ENCODE results near the gene NCR3LG1. TPM values are rescaled to one million over a fixed set of nuclear protein-coding genes. Genes with fewer than 3 reads are reported as not detected.

Gene NCR3LG1
- total and polyA plus RNA-seq, 2 of the 8 experiments (the other 6 are each of a cell fraction or from before 2014, with no cell fraction given): 0.68 to 1.9 TPM

DNA sequence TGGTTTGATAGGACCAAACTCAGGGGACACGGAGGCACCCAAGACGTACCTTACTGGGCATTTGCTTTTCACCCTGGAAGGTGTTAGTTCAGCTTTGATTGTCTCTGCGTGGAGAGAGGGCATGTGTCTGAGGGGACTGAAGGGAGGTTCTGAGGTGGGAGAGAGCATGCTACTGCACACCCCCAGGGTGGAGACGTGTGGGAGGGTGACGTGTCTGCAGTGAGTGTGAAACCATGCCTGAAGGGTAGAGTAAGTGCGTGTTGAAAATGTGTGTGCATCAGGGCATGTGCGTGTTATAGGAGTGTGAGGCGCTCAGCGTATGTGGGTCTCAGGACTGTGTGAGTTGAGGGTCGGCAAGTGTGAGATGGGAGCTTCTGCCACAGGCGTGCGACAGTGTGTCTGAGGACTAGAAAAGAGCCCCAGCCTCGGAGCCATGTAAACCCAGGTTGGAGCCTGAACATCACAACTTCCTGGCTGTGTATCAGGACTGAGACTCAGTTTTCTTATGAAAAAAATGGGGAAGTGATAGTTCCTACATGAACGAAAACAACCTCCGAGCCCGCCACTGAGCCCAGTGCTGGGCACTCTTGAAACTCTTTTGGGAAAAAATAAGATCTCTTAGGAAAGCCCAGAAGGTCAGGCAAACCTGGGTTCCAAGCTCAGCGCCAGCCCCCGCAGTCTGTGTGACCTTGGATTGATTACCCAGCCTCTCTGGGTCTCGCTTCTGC, 48.6 kb downstream of the NCR3LG1 start:
- no peak overlapping the region for H3K27ac ChIP-seq (ENCODE audit: low read depth, low read length)
- DNase-seq (ENCODE audit: low read depth in 1 of 2, low spot score in 2 of 2) (no peak), FAIRE-seq (no peak)
- peak overlapping the region; percentile 45; the same call in 1 of the 2 replicates for H4K8ac ChIP-seq (ENCODE audit: extremely low read depth, insufficient read depth, low read length)
- H3K36me3 ChIP-seq (ENCODE audit: control insufficient read depth in 2 of 4, insufficient read depth in 4 of 4, low read length in 3 of 4): no peaks in the 10 kb centered on the region
- 87% methylated on average over 18 of the region's 19 CpGs; no CpG with 5 or more reads in 1 of the 2 experiments for WGBS, 2 experiments (ENCODE audit: extremely low coverage in 1 of 2, insufficient coverage in 1 of 2, insufficient read length in 1 of 2, insufficient replicate concordance in 2 of 2, low coverage in 1 of 2, low lambda C conversion rate in 2 of 2, missing lambda C conversion rate in 1 of 2)
- no peak overlapping the region for H3K4me3 ChIP-seq (ENCODE audit: extremely low read depth in 1 of 4, insufficient read depth in 2 of 4, low read depth in 3 of 4, low read length in 4 of 4)
- H3K9ac ChIP-seq (replicated peaks in 1 of 4; ENCODE audit: extremely low read depth in 1 of 4, low read depth in 3 of 4, low read length in 3 of 4): no peak overlapping the region
- no peaks in the 10 kb centered on the region for H3K27me3 ChIP-seq (replicated peaks in 1 of 4; ENCODE audit: control insufficient read depth in 3 of 4, extremely low read depth in 1 of 4, insufficient read depth in 3 of 4, low read length in 3 of 4)
- no peak overlapping the region for H4K91ac ChIP-seq (replicated peaks; ENCODE audit: insufficient read length, low read length)
- CTCF ChIA-PET (ENCODE audit: partially characterized antibody): interaction anchor here (1.2 to 38.8 kb wide), 8 partner anchors 8 to 112 kb away, joined by 3 to 1414 read pairs (median 6); partner anchors contain the start of gene KCNJ11
- POLR2A ChIA-PET (ENCODE audit: partially characterized antibody): interaction anchor here (1.4 kb wide), 1 partner anchor 10 kb away, joined by 6 read pairs; no protein-coding TSS in a partner anchor
- H2BK12ac ChIP-seq (ENCODE audit: low read depth, low read length): no peak overlapping the region; the same call in 1 of the 2 replicates
- H2BK5ac ChIP-seq (ENCODE audit: low read depth, low read length): no peak overlapping the region
- H2BK20ac ChIP-seq (ENCODE audit: low read length): no peak overlapping the region
- no peak overlapping the region for H3K4ac ChIP-seq (replicated peaks; ENCODE audit: insufficient read length, low read depth, low read length)
- H3K23me2 ChIP-seq (ENCODE audit: low read depth, low read length): no peaks in the 10 kb centered on the region
- no peaks in the 10 kb centered on the region for H3K79me2 ChIP-seq (ENCODE audit: control insufficient read depth in 1 of 2, insufficient read depth in 2 of 2, low read length in 2 of 2)
- H4K5ac ChIP-seq (ENCODE audit: insufficient read length, low read depth, low read length): no peak overlapping the region
- H2BK120ac ChIP-seq (replicated peaks; ENCODE audit: low read depth, low read length): no peak overlapping the region
- H4K20me1 ChIP-seq (replicated peaks in 1 of 2; ENCODE audit: control insufficient read depth in 1 of 2, insufficient read depth in 2 of 2, low read length in 2 of 2): no peaks in the 10 kb centered on the region
- H3K14ac ChIP-seq (ENCODE audit: insufficient read length): no peak overlapping the region
- no peak overlapping the region for H2BK15ac ChIP-seq (ENCODE audit: low read length)
- H3K18ac ChIP-seq (ENCODE audit: extremely low read depth, low read length): no peak overlapping the region
- H3K4me1 ChIP-seq (replicated peaks in 1 of 4; ENCODE audit: control insufficient read depth in 3 of 4, insufficient read depth in 4 of 4, low read length in 3 of 4): no peaks in the 10 kb centered on the region
- H3K4me2 ChIP-seq (ENCODE audit: insufficient read depth in 1 of 2, low read depth in 2 of 2, low read length in 2 of 2): no peak overlapping the region
- H3K23ac ChIP-seq (ENCODE audit: insufficient read length): no peak overlapping the region
- no peak overlapping the region for H3K56ac ChIP-seq (replicated peaks; ENCODE audit: insufficient read length, low read depth, low read length)
- H2AK5ac ChIP-seq (ENCODE audit: low read depth, low read length): no peak overlapping the region
- H2AFZ ChIP-seq (ENCODE audit: low read length): no peak overlapping the region
- H3K9me3 ChIP-seq (ENCODE audit: insufficient read depth in 2 of 2, low read depth in 1 of 2, low read length in 1 of 2): no peaks in the 10 kb centered on the region
- no peaks in the 10 kb centered on the region for H3K79me1 ChIP-seq (ENCODE audit: low read depth, low read length)
- TF ChIP-seq RNF2 (IDR thresholded peaks at IDR 0.05; ENCODE audit: borderline replicate concordance, low read depth, low read length, missing control alignments, poor library complexity, severe bottlenecking) (no peak), HDAC2 (IDR thresholded peaks at IDR 0.05; ENCODE audit: borderline replicate concordance in 1 of 2, low read depth in 2 of 2, low read length in 2 of 2) (no peak), CBX5 (IDR thresholded peaks at IDR 0.05; ENCODE audit: low read depth, low read length) (no peak), FOSL1 (IDR thresholded peaks at IDR 0.05; ENCODE audit: insufficient read depth, low read depth, low read length) (no peak), TCF12 (IDR thresholded peaks at IDR 0.05; ENCODE audit: low read depth, low read length) (no peak), CREB1 (IDR thresholded peaks at IDR 0.05) (no peak), EP300 (IDR thresholded peaks at IDR 0.05; ENCODE audit: borderline replicate concordance in 1 of 2, low read depth in 2 of 2, low read length in 2 of 2) (no peak), TAF1 (IDR thresholded peaks at IDR 0.05; ENCODE audit: low read depth, low read length) (no peak)
- TF ChIP-seq, protein P1, sequence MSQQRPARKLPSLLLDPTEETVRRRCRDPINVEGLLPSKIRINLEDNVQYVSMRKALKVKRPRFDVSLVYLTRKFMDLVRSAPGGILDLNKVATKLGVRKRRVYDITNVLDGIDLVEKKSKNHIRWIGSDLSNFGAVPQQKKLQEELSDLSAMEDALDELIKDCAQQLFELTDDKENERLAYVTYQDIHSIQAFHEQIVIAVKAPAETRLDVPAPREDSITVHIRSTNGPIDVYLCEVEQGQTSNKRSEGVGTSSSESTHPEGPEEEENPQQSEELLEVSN (IDR thresholded peaks at IDR 0.05): no peak

All from H1 (cell line).